ENCODE measurements around the gene HOXB6. TPM values are rescaled to one million over a fixed set of nuclear protein-coding genes. Genes with fewer than 3 reads are reported as not detected.

The HOXB6 gene
- total RNA-seq, 1 donor from 2014 or later, result 51.0 TPM

DNA sequence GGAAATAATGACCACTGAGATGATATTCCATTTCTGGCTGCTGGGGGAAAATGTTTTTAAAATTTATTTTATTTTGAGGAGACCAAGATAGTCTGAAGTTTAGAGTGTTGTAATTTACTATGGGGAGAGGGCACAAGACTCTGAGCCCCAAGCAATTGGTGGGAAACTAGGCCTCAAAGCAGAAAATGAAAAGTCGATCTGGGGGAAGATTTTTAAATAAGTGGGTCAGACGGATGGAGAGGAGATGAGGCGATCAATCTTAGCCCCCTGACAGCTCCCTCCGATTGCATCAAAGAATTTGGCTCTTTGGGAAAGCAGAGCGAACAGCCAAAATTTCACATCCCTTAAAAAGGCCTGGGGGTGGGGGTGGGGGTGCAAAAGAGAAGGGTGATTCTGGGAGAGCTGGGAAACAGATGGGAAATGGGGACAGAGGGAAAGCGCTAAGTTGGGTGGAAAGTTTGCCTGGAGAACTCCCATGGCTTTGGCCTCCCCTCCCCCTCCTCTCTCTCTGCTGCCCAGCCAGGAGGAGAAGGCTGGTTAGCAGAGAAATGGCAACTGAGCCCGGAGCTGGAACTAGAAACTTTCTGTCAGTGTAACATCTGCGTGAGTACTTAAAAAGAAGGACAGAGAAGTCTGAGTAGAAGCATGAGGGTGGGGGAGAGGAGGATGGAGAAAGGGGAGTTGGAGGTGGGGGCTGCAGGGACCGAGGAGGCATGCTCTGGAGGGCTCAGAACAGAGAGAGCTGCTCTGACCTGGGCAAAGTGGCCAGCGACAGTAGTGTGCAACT lies 58.5 kb downstream of the HOXB6 start:
- no peak for DNase-seq (ENCODE audit: extremely low read depth, low read depth, low spot score)

Other genes starting within 250 kb of the HOXB6 start
- gene SKAP1, start 174.8 kb downstream of the HOXB6 start, total RNA-seq, result 0.58 and 0.99 TPM in 2 replicates
- gene HOXB1, start 74.0 kb downstream of the HOXB6 start, total RNA-seq, result not detected in 2 replicates
- gene HOXB2, start 59.9 kb downstream of the HOXB6 start, total RNA-seq, result 16.6 and 39.7 TPM in 2 replicates
- gene HOXB4, start 26.6 kb downstream of the HOXB6 start, total RNA-seq, result 7.9 and 10.3 TPM in 2 replicates
- 17.7 and 48.0 TPM in 2 replicates for gene HOXB3, start 14.7 kb downstream of the HOXB6 start, total RNA-seq
- gene HOXB5, start 11.2 kb downstream of the HOXB6 start, total RNA-seq, result 2.4 and 7.4 TPM in 2 replicates
- gene HOXB7, start 6.0 kb upstream of the HOXB6 start, total RNA-seq, result 39.4 and 44.7 TPM in 2 replicates
- gene HOXB8, start 10.3 kb upstream of the HOXB6 start, total RNA-seq, result 27.0 and 31.7 TPM in 2 replicates
- 14.5 and 16.7 TPM in 2 replicates for gene HOXB9, start 21.4 kb upstream of the HOXB6 start, total RNA-seq
- not detected in 2 replicates for gene PRAC1, start 117.5 kb upstream of the HOXB6 start, total RNA-seq
- gene PRAC2, start 118.2 kb upstream of the HOXB6 start, total RNA-seq, result not detected in 2 replicates
- not detected in 2 replicates for gene HOXB13, start 123.8 kb upstream of the HOXB6 start, total RNA-seq
- gene TTLL6, start 212.2 kb upstream of the HOXB6 start, total RNA-seq, result not detected in 2 replicates
- 44.4 and 55.5 TPM in 2 replicates for gene CALCOCO2, start 226.0 kb upstream of the HOXB6 start, total RNA-seq

Data from glomerular endothelial cell (primary cell).